Caco-2 (cell line): ENCODE results near the gene TCL1A. TPM values are rescaled to one million over a fixed set of nuclear protein-coding genes. Genes with fewer than 3 reads are reported as not detected.
"Not testable (repeated sequence)": the region's sequence is repeated elsewhere in the genome, so short reads cannot be mapped to it uniquely, and the experiment has no call there.

Source experiments
- BruUV-seq: library from RNA; stranded (reverse); fragments of 400-500 nt; replicated peaks from 2 replicates; lab custom pipeline; 2021; lab: Mats Ljungman, UMichigan
- CTCF ChIA-PET: fragments of 300-600 bp; sonication (Branson Sonifier 250); formaldehyde crosslinking; loops from one replicate; lab custom pipeline; 2022; ENCODE audit warnings: antibody characterized with exemption; lab: Charles Lee
- POLR2A ChIA-PET: fragments of 300-600 bp; sonication (Branson Sonifier 250); formaldehyde crosslinking; loops from one replicate; lab custom pipeline; 2022; ENCODE audit warnings: antibody characterized with exemption; lab: Charles Lee
- DNase-seq, 2 experiments: peaks; one replicate each; pipeline versions ENCODE4 v3.0.0 to v3.0.0-alpha.2; 2020 to 2022
- H3K27me3 ChIP-seq: replicated peaks from 2 replicates; pipeline ENCODE4 v1.6.0; 2011; ENCODE audit warnings: low read length; ENCODE audit not compliant: control insufficient read depth, insufficient read depth
- H3K36me3 ChIP-seq: 2 replicates; pipeline ENCODE4 v1.5.1; 2011; ENCODE audit warnings: low read length; ENCODE audit not compliant: control insufficient read depth, insufficient read depth
- H3K4me1 ChIP-seq: fragments of 250-450 bp; sonication (Bioruptor Pico); 2 replicates; pipeline ENCODE4 v1.5.1; 2020; ENCODE audit warnings: mild to moderate bottlenecking
- H3K4me3 ChIP-seq: 2 replicates; pipeline ENCODE4 v1.5.1; 2011; ENCODE audit warnings: low read depth, mild to moderate bottlenecking, control low read depth, low read length
- H3K9me3 ChIP-seq: fragments of 250-450 bp; sonication (Bioruptor Pico); 2 replicates; pipeline ENCODE4 v1.5.1; 2020; ENCODE audit warnings: mild to moderate bottlenecking, moderate library complexity
- H3K27ac Mint-ChIP-seq: one replicate; pipeline ENCODE4 v1.8.0; 2022; ENCODE audit warnings: mixed read lengths; ENCODE audit not compliant: unreplicated experiment
- H3K27me3 Mint-ChIP-seq: one replicate; pipeline ENCODE4 v1.8.0; 2022; ENCODE audit warnings: mixed read lengths; ENCODE audit not compliant: insufficient read depth, unreplicated experiment
- H3K36me3 Mint-ChIP-seq: one replicate; pipeline ENCODE4 v1.8.0; 2022; ENCODE audit warnings: mild to moderate bottlenecking, mixed read lengths; ENCODE audit not compliant: insufficient read depth, unreplicated experiment
- H3K4me1 Mint-ChIP-seq: one replicate; pipeline ENCODE4 v1.8.0; 2022; ENCODE audit warnings: low read depth, mixed read lengths; ENCODE audit not compliant: unreplicated experiment
- H3K4me3 Mint-ChIP-seq: one replicate; pipeline ENCODE4 v1.8.0; 2022; ENCODE audit warnings: mild to moderate bottlenecking, moderate library complexity, mixed read lengths; ENCODE audit not compliant: unreplicated experiment
- H3K9me3 Mint-ChIP-seq: one replicate; pipeline ENCODE4 v1.8.0; 2022; ENCODE audit warnings: mixed read lengths; ENCODE audit not compliant: unreplicated experiment
- CTCF ChIP-seq, 2 experiments: fragments of 200-600 bp in 1 of 2; IDR thresholded peaks; 1 replicate in 1 of 2; 2 replicates in 1 of 2; pipeline versions ENCODE4 v1.5.1 to v1.8.0; 2011 to 2022; ENCODE audit warnings: antibody characterized with exemption in 1 of 2, control low read depth in 1 of 2, inconsistent platforms in 1 of 2, low read depth in 1 of 2, low read length in 1 of 2, mild to moderate bottlenecking in 1 of 2, moderate library complexity in 1 of 2; ENCODE audit not compliant: insufficient read depth in 1 of 2, severe bottlenecking in 1 of 2, unreplicated experiment in 1 of 2
- intact Hi-C: fragments of 100-400 bp; cut with micrococcal nuclease; formaldehyde crosslinking; loops from one replicate; pipeline ENCODE4 v1.10.0; 2022; ENCODE audit not compliant: unreplicated experiment
- total RNA-seq: library from RNA; stranded (reverse); gene quantifications from 2 replicates; pipeline ENCODE4 v1.2.3, GENCODE V29; 2022

TCL1A gene
- total RNA-seq, 1 experiment from 2014 or later: not detected

GRCh38 chr14:95668235-95668772, 45.6 kb downstream of the TCL1A start:
- Mint-ChIP-seq H3K36me3 (no peaks in the 10 kb centered on the region), H3K9me3 (no peaks in the 10 kb centered on the region), H3K4me1 (no peaks in the 10 kb centered on the region), H3K27ac (no peak overlapping the region), H3K4me3 (no peak overlapping the region), H3K27me3 (peaks cover 16% of the 10 kb centered on the region)
- H3K4me1 ChIP-seq: peaks cover 4% of the 10 kb centered on the region; the same call in 1 of the 2 replicates
- H3K27me3 ChIP-seq: peaks cover 3% of the 10 kb centered on the region; the same call in 1 of the 2 replicates
- DNase-seq: no peak
- no peak for TF ChIP-seq CTCF (IDR thresholded peaks at IDR 0.05; ENCODE audit: insufficient read depth in 1 of 2, low read depth in 1 of 2, low read length in 1 of 2, severe bottlenecking in 1 of 2, unreplicated experiment in 1 of 2)
- ChIA-PET CTCF (no interaction called here), POLR2A (no interaction called here)
- intact Hi-C loops: no loop called here
- H3K9me3 ChIP-seq: no peaks in the 10 kb centered on the region
- no peak overlapping the region for H3K4me3 ChIP-seq
- BruUV-seq: no TSS peak
- H3K36me3 ChIP-seq: no peaks in the 10 kb centered on the region

DNA sequence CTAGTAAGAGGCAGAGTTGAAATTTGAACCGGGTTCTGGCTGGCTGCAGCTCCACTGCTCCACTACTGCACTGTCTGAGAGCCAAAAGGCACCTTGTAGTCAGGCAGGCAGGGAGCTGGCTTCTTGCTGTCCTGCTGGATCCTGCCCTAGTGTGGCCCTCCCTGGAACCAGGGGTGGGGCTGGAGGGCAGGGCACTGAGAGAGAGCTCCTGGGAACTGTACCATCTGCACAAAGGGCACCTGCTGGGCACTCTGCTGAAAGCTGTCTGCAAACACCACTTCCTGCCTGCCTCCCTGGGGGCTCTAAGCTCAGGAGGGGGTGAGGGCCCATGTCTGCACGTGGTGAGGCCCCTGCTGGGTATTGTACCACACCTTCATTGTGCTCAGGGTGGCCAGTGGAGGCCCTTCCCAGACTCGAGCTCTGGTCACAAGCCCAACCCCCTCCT, 46.7 kb downstream of the TCL1A start:
- H3K36me3 ChIP-seq: no peaks in the 10 kb centered on the region
- H3K4me3 ChIP-seq: no peak overlapping the region
- no TSS peak for BruUV-seq
- peaks cover 3% of the 10 kb centered on the region; the same call in 1 of the 2 replicates for H3K27me3 ChIP-seq
- ChIA-PET CTCF (interaction anchor here (1.4 kb wide), 1 partner anchor 13 kb away, joined by 4 read pairs; no protein-coding TSS in a partner anchor), POLR2A (no interaction called here)
- Mint-ChIP-seq H3K4me3 (no peak overlapping the region), H3K27me3 (peaks cover 16% of the 10 kb centered on the region), H3K9me3 (no peaks in the 10 kb centered on the region), H3K4me1 (peaks cover 10% of the 10 kb centered on the region), H3K27ac (no peak overlapping the region), H3K36me3 (no peaks in the 10 kb centered on the region)
- TF ChIP-seq CTCF (IDR thresholded peaks at IDR 0.05; ENCODE audit: insufficient read depth in 1 of 2, low read depth in 1 of 2, low read length in 1 of 2, severe bottlenecking in 1 of 2, unreplicated experiment in 1 of 2): no peak
- peaks cover 14% of the 10 kb centered on the region for H3K4me1 ChIP-seq
- H3K9me3 ChIP-seq: no peaks in the 10 kb centered on the region
- DNase-seq: no peak
- intact Hi-C loops: no loop called here

- BruUV-seq: no TSS peak
- no peak overlapping the region for H3K4me3 Mint-ChIP-seq
- DNase-seq: no peak
- H3K4me1 Mint-ChIP-seq: peaks cover 14% of the 10 kb centered on the region
- no peaks in the 10 kb centered on the region for H3K36me3 Mint-ChIP-seq
- no peak for TF ChIP-seq CTCF (IDR thresholded peaks at IDR 0.05; ENCODE audit: insufficient read depth in 1 of 2, low read depth in 1 of 2, low read length in 1 of 2, severe bottlenecking in 1 of 2, unreplicated experiment in 1 of 2)
- intact Hi-C loops: no loop called here
- Histone ChIP-seq H3K4me3 (no peak overlapping the region), H3K27me3 (peaks cover 3% of the 10 kb centered on the region; the same call in 1 of the 2 replicates), H3K4me1 (peaks cover 15% of the 10 kb centered on the region), H3K9me3 (no peaks in the 10 kb centered on the region), H3K36me3 (no peaks in the 10 kb centered on the region)
- no peaks in the 10 kb centered on the region for H3K9me3 Mint-ChIP-seq
- H3K27me3 Mint-ChIP-seq: peaks cover 15% of the 10 kb centered on the region
- CTCF ChIA-PET: interaction anchor here (0.6 to 1.4 kb wide), 2 partner anchors 14 to 434 kb away, joined by 4 read pairs; no protein-coding TSS in a partner anchor
- no peak overlapping the region for H3K27ac Mint-ChIP-seq
- POLR2A ChIA-PET: no interaction called here
Measured at GRCh38 chr14:95666450-95666849, 47.5 kb downstream of the TCL1A start.

DNA sequence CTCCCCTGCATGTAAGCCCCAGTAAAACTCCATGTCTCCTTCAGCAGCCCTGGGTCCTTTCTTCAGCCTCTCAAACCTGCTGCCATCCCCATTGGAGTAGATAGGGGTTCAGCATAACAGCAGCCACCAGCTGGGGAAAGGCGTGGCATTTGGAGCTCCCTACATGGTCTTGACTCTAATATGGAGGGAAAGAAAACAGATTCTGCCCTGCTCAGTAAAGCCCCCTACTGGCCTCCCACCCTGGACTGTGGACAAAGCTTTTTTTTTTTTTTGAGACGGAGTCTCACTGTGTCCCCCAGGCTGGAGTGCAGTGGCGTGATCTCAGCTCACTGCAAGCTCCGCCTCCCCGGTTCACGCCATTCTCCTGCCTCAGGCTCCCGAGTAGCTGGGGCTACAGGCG, 48.4 kb downstream of the TCL1A start:
- BruUV-seq, H3K36me3 Mint-ChIP-seq, H3K4me3 Mint-ChIP-seq, H3K9me3 Mint-ChIP-seq, H3K9me3 ChIP-seq, H3K27ac Mint-ChIP-seq, intact Hi-C loops, DNase-seq, H3K36me3 ChIP-seq, POLR2A ChIA-PET, H3K27me3 Mint-ChIP-seq, H3K4me3 ChIP-seq, H3K27me3 ChIP-seq: not testable (repeated sequence)
- CTCF ChIA-PET: interaction anchor here (0.6 to 1.3 kb wide), 4 partner anchors 15 to 1085 kb away, joined by 3 to 7 read pairs (median 6); no protein-coding TSS in a partner anchor
- peaks cover 15% of the 10 kb centered on the region for H3K4me1 ChIP-seq
- peaks cover 22% of the 10 kb centered on the region for H3K4me1 Mint-ChIP-seq
